HuH-7 (cell line): ENCODE data around the gene TBXAS1.

Source experiments
- DNase-seq: peaks from one replicate; pipeline ENCODE4 v3.0.0; 2011; ENCODE audit warnings: low spot score

Gene TBXAS1

GRCh38 chr7:140004672-140005071, 175.6 kb downstream of the TBXAS1 start:
- no peak for DNase-seq

DNA sequence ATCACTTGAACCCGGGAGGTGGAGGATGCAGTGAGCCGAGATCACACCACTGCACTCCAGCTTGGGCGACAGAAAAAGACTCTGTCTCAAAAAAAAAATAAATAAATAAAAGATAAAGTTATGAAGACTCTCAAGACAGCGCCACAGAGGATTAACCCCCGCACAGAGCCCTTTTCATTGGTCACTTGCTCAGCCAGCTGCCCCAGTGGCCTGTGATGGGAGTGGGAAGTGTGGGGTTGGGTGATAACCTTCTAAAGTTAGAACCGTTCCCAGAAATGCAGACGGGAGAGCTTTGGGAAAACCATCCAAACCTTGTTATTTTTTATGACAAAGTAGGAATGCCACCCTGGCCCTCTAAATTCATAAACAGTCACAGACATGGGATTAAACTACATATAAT, 176.3 kb downstream of the TBXAS1 start:
- no peak for DNase-seq

DNA sequence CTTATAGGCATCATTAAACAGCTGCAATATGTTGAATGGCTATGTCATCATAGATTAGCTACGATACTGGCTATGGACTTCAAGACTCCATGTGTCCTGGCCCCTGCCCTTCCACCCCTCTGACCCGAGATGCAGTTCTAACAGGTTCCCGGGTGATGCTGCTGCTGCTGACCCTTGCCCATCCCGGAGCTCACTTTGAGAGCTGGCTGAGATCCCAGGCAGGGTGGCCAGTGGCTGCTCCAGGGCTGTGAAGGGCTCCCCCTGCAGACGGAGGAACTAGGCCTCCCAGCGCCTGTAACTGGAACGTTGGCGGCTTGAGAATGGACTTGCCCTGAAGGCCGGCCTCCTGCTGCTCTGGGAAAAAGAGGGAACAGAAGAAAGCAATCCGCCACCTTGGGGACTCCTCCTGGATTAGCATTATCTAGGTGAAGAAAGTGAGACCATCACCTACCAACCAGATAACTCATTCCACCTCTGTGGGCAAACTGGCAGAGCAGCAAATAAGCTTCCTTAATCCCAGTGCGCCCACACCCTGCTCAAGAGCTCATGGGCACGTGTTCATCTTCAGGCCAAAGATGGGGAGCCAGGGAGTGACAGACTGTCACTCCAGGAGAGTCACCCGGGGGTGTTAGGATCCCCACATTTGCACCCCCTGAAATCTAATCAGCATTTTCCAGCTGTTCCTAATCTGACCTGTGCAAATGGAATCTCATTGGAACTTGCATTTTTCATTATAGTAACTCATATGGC, 176.9 kb downstream of the TBXAS1 start:
- DNase-seq, result peak; percentile 96

DNA sequence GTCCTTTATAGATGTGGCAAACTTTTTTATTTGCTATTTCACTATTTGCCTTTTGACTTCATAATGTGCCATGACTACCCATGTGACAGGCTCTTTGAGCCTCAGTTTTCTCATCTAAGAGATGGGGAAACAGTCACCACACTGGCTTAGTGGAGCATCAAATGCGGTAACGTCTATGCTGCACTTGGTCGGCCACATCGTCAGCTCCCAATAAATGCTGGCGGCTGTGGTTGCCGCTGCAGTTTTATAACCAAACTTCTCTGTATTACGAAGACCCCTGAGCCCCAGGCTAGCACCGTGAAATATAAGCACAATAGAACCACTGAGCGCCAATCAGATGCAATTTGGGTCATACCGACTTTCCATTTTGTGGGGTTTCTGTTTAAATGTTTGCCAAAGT, 177.5 kb downstream of the TBXAS1 start:
- DNase-seq, result no peak

GRCh38 chr7:140007051-140007690, 178.1 kb downstream of the TBXAS1 start:
- DNase-seq, result no peak

DNA sequence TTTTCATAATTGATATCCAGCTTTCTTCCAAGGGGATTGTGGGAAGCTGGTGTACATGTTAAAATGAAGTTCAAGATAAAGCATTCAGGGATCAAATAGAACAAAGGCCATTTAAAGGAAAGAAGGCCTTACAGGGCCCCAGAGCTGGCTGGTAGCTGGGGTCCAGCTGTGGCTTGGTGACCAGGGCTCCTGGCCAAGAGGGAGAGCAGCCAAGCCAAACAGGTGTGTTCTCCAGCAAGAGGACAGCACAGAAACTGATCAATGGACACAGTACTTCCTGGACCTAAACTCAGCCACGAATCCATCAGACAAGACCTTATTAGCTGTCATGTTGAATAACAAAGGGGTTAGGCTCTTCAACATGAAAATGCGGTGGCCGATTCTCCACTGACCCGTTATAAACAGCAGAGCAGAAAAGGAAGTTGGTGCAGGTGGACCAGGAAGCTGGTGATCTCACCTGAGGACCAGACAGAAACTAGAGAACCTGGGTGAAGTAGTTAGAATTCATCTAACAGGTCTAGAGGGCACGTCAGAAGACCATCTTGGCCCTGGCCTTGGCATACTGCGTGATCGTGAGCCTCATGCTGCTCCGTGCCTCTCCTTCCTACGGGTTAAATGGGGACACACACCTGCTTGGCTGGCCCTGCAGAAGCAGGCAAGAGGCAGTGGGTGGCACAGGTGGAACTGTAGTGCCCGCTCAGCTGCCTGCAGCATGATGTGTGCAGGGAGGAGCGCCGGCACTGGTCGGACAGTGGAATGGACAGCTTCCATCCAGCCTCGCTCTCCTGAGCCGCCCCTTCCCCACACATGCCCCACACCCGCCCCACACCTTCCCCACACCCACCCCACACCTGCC, 179.9 kb downstream of the TBXAS1 start:
- DNase-seq, result no peak

DNA sequence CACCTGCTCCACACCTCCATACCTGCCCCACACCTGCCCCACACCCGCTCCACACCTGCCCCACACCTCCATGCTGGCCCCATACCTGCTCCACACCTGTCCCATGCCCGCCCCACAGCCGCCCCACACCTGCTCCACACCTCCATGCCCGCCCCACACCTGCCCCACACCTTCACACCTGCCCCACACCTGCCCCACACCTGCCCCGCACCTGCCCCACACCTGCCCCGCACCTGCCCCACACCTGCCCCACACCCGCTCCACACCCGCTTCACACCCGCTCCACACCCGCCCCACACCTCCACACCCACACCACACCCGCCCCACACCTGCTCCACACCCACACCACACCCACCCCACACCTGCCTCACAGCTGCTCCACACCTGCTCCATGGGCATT, 180.7 kb downstream of the TBXAS1 start:
- no peak for DNase-seq

- DNase-seq, result no peak
These were observed 181.3 kb downstream of the TBXAS1 start for GRCh38 chr7:140010194-140010895.

DNA sequence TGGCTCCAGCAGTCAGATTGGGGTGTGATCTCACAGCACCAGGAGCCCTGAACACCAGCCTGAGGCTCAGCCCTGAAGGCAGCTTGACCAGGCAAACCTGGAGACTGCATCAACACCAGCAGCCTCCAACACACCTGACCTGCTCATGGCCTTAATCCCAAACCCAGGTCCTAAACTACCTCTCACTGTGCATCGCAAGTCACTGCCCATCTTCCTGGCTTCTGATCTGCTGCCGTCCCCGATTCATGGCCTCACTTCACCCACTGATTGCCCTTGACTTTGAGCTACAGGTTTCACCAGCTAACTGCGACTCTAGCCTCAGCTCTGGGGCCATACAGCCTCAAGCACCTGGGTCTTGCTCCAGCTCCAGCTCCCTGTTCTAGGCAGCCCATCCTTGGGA, 184.6 kb downstream of the TBXAS1 start:
- DNase-seq, result no peak

GRCh38 chr7:140014123-140014522, 185.1 kb downstream of the TBXAS1 start:
- DNase-seq, result no peak

DNA sequence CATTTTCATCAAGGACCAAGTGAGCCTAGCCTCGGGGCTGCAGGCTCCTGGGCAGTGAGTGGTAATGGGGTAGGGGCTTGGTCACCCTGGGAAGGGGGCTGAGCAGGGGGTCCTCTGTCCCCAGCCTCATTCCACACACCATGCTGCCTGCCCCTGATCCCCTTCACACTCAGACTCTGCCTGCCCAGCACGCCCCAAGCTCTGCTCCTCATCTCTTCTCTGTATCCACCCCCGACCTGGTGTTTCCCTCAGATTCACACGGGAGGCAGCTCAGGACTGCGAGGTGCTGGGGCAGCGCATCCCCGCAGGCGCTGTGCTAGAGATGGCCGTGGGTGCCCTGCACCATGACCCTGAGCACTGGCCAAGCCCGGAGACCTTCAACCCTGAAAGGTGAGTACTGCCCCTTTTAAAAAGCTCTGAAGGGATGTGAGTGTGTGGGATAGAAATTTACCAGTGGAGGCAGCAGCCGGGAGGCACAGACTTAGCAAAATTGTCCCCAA, 186.5 kb downstream of the TBXAS1 start:
- no peak for DNase-seq

- DNase-seq, result no peak
These were observed 187.5 kb downstream of the TBXAS1 start for GRCh38 chr7:140016540-140016939.

- DNase-seq, result no peak
These were observed 188.0 kb downstream of the TBXAS1 start for GRCh38 chr7:140017034-140017433.

- DNase-seq, result no peak
These were observed 188.5 kb downstream of the TBXAS1 start for GRCh38 chr7:140017543-140017942.

DNA sequence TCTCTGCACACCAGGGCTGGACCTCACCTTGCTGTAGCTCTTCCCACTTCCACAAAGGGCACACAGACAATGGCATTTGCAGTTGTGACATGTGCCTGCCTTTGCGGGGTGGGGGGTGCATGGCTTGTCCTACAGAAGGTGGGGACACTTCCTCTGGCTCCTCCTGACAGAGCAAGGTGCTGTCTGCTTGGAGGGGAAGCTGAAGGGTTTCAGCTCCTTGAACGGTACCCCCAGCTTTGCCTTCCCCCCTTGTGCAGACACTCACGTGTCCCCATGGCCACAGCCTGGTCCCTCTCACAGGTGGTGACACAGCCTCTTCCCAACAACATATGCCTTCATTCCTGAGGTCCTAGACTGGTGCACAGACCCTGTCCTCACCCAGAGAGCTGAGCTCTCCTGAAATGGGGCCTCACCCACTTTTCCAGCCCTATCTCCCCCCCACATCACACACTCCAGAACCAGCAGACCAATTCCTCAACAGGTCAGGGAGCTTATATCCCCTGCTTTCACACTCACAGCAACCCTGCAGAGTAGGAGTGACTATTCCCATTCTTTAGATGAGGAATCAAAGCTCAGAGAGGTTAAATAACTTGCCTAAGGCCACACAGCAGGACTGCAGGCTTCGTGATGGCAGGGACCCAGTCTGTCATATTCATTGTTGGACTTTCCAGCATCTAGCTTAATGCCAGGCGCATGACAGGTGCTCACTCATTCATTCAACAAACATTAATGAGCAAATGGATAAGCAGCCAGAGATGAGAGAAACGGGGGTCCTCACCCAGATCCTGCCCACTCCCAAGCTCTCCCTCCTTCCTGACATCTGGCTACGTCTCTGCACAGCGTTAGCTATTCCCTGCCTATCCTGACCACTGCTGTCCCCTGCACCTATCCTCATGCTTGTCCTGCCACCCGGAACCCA, 189.3 kb downstream of the TBXAS1 start:
- DNase-seq, result no peak

GRCh38 chr7:140019172-140019571, 190.1 kb downstream of the TBXAS1 start:
- DNase-seq, result no peak

DNA sequence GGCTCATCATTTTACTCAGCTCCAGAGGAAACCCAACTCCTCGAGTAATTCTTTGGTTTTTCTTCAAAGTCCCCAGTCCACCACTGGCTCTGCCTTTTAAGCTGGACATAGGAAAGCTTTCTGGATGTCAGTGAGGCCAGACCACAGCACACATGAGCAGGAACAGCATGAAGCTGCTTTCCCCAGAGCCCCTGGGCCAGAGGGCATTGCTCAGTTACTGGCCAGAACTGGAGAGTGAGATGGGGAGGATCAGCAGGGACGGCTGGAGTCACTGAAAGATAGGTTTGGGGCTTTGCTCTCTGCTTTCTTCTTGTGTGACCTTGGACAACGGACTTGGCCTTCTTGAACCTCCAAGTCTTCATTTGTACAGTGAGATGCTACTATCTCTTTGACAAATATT, 190.5 kb downstream of the TBXAS1 start:
- DNase-seq, result no peak

DNA sequence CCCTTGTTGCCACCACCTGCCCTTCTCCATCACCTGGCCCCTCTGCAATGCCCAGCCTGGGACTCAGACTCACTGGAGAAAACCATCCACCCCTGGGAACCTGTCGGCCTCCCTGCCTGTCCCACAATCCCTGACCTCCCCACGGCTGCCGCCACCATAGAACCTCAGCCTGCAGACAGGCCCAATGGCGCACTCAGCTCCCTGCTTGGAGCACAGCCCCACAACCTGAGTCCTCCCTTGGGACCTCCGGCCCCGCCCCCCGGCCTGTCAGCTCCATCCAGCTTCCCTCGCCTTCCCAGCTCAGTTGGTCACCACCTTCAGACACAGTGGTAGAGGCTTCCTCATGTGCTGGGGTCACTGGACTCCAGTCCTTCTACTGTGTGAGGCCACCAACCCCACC, 192.5 kb downstream of the TBXAS1 start:
- no peak for DNase-seq

GRCh38 chr7:140022582-140023211, 193.6 kb downstream of the TBXAS1 start:
- DNase-seq, result no peak

GRCh38 chr7:140023728-140024127, 194.7 kb downstream of the TBXAS1 start:
- no peak for DNase-seq

DNA sequence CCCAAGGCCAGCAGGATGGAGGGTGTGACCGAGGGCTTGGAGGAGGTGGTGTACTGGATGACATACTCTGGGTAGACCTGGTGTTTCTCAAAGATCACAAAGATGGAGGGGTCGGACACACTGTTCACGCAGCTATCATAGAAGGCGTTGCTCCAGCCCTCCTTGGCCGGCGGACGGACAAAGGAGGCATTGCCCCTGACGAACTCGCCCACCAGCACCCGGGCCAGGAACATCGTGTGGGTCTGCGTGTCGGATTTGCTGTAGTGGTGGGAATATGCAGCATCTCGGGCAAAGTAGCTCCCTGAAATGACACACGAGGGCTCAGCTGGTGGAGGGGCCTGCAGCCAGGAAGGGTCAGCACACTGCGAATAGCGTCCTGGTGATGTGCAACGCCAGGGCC, 195.5 kb downstream of the TBXAS1 start:
- no peak for DNase-seq
